ENCODE data around the gene EYS. TPM values are rescaled to one million over a fixed set of nuclear protein-coding genes. Genes with fewer than 3 reads are reported as not detected.

EYS gene
- total and polyA plus RNA-seq, 2 of the 8 experiments (the other 6 are each of a cell fraction or from before 2014, with no cell fraction given), result 0.05 to 0.13 TPM

DNA sequence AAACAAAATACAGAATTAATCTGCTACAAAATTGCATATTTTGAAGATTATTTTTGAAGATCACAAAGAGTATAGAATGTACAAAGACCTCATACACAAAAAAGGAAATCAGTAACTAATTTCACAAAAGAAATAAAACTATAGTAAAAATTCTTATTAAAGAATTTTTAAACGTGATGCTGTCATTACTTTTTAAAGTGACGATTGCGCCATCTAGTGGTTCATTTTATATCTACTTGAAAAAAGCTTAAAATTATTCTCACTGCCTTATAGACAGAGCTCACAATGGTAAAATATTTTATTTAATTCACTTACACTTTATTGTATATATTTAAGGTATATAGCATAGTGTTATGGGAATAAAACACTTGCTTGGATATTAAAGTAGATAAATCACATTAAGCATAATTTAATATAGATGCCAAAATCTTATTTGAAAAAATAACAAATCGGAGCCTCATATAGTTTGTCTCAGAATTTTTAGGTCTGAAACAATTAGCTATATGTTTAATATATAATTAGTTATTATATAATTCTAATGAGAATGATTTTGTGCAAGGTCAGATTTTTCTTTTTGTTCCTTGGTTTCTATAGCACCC lies 1942.6 kb downstream of the EYS start:
- Histone ChIP-seq H3K56ac (replicated peaks; ENCODE audit: insufficient read length, low read depth, low read length) (no peak overlapping the region), H3K4me2 (ENCODE audit: insufficient read depth in 1 of 2, low read depth in 2 of 2, low read length in 2 of 2) (no peak overlapping the region), H3K4me3 (ENCODE audit: extremely low read depth in 1 of 4, insufficient read depth in 2 of 4, low read depth in 3 of 4, low read length in 4 of 4) (no peak overlapping the region), H3K79me1 (ENCODE audit: low read depth, low read length) (no peaks in the 10 kb centered on the region), H4K8ac (ENCODE audit: extremely low read depth, insufficient read depth, low read length) (no peak overlapping the region), H2BK5ac (ENCODE audit: low read depth, low read length) (no peak overlapping the region), H3K18ac (ENCODE audit: extremely low read depth, low read length) (no peak overlapping the region), H3K23ac (ENCODE audit: insufficient read length) (no peak overlapping the region), H3K14ac (ENCODE audit: insufficient read length) (no peak overlapping the region), H3K36me3 (ENCODE audit: control insufficient read depth in 2 of 4, insufficient read depth in 4 of 4, low read length in 3 of 4) (no peaks in the 10 kb centered on the region), H3K9ac (replicated peaks in 1 of 4; ENCODE audit: extremely low read depth in 1 of 4, low read depth in 3 of 4, low read length in 3 of 4) (no peak overlapping the region), H4K91ac (replicated peaks; ENCODE audit: insufficient read length, low read length) (no peak overlapping the region), H3K79me2 (ENCODE audit: control insufficient read depth in 1 of 2, insufficient read depth in 2 of 2, low read length in 2 of 2) (no peaks in the 10 kb centered on the region), H2BK12ac (ENCODE audit: low read depth, low read length) (no peak overlapping the region), H3K9me3 (ENCODE audit: insufficient read depth in 2 of 2, low read depth in 1 of 2, low read length in 1 of 2) (0 out of 4 replicates have a peak, but pooled peaks cover 0 to 2% of the 10 kb centered on the region in 2 experiments), H2BK20ac (ENCODE audit: low read length) (no peak overlapping the region), H3K27me3 (replicated peaks in 1 of 4; ENCODE audit: control insufficient read depth in 3 of 4, extremely low read depth in 1 of 4, insufficient read depth in 3 of 4, low read length in 3 of 4) (no peaks in the 10 kb centered on the region), H2BK15ac (ENCODE audit: low read length) (no peak overlapping the region), H3K23me2 (ENCODE audit: low read depth, low read length) (no peaks in the 10 kb centered on the region), H2AFZ (ENCODE audit: low read length) (no peak overlapping the region), H4K5ac (ENCODE audit: insufficient read length, low read depth, low read length) (no peak overlapping the region), H4K20me1 (replicated peaks in 1 of 2; ENCODE audit: control insufficient read depth in 1 of 2, insufficient read depth in 2 of 2, low read length in 2 of 2) (no peaks in the 10 kb centered on the region), H3K4ac (replicated peaks; ENCODE audit: insufficient read length, low read depth, low read length) (no peak overlapping the region), H2BK120ac (replicated peaks; ENCODE audit: low read depth, low read length) (no peak overlapping the region), H2AK5ac (ENCODE audit: low read depth, low read length) (no peak overlapping the region), H3K27ac (ENCODE audit: low read depth, low read length) (no peak overlapping the region), H3K4me1 (replicated peaks in 1 of 4; ENCODE audit: control insufficient read depth in 3 of 4, insufficient read depth in 4 of 4, low read length in 3 of 4) (no peaks in the 10 kb centered on the region)
- CTCF ChIA-PET (ENCODE audit: partially characterized antibody), result interaction anchor here (0.6 to 1.6 kb wide), 28 partner anchors 9 to 469 kb away, joined by 3 to 12 read pairs (median 3); no protein-coding TSS in a partner anchor
- DNase-seq (ENCODE audit: low read depth in 1 of 2, low spot score in 2 of 2) (no peak), FAIRE-seq (no peak)
- POLR2A ChIA-PET (ENCODE audit: partially characterized antibody), result interaction anchor here (0.6 to 1.0 kb wide), 2 partner anchors 94 to 191 kb away, joined by 3 to 5 read pairs; no protein-coding TSS in a partner anchor
- WGBS, 2 experiments (ENCODE audit: extremely low coverage in 1 of 2, insufficient coverage in 1 of 2, insufficient read length in 1 of 2, insufficient replicate concordance in 2 of 2, low coverage in 1 of 2, low lambda C conversion rate in 2 of 2, missing lambda C conversion rate in 1 of 2), result 24% methylated on average over 4 of the region's 4 CpGs; no CpG with 5 or more reads in 1 of the 2 experiments
- TF ChIP-seq RAD21 (IDR thresholded peaks at IDR 0.05 in 1 of 2, conservative IDR thresholded peaks at IDR 0.05 in 1 of 2; ENCODE audit: low read depth in 2 of 2, low read length in 2 of 2), result peak in 1 of 2 experiments; percentile 50; a peak in 3 of 4 replicates
- TF ChIP-seq ASH2L (IDR thresholded peaks at IDR 0.05; ENCODE audit: low read length), result no peak
- no peak for TF ChIP-seq RBBP5 (IDR thresholded peaks at IDR 0.05; ENCODE audit: borderline replicate concordance, low read depth, low read length)
- TF ChIP-seq TAF7 (optimal IDR thresholded peaks at IDR 0.05; ENCODE audit: borderline replicate concordance, low read depth, low read length), result no peak
- no peak for TF ChIP-seq SP2 (IDR thresholded peaks at IDR 0.05; ENCODE audit: low read length)
- no peak for TF ChIP-seq FOSL1 (IDR thresholded peaks at IDR 0.05; ENCODE audit: insufficient read depth, low read depth, low read length)
- TF ChIP-seq, protein P1, sequence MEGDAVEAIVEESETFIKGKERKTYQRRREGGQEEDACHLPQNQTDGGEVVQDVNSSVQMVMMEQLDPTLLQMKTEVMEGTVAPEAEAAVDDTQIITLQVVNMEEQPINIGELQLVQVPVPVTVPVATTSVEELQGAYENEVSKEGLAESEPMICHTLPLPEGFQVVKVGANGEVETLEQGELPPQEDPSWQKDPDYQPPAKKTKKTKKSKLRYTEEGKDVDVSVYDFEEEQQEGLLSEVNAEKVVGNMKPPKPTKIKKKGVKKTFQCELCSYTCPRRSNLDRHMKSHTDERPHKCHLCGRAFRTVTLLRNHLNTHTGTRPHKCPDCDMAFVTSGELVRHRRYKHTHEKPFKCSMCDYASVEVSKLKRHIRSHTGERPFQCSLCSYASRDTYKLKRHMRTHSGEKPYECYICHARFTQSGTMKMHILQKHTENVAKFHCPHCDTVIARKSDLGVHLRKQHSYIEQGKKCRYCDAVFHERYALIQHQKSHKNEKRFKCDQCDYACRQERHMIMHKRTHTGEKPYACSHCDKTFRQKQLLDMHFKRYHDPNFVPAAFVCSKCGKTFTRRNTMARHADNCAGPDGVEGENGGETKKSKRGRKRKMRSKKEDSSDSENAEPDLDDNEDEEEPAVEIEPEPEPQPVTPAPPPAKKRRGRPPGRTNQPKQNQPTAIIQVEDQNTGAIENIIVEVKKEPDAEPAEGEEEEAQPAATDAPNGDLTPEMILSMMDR (IDR thresholded peaks at IDR 0.05; ENCODE audit: control extremely low read depth in 1 of 3, insufficient read depth in 1 of 3, low read depth in 1 of 3, low read length in 3 of 3), result peak in 1 of 3 experiments; percentile 19; a peak in 1 of 4 replicates
- no peak for TF ChIP-seq SRF (IDR thresholded peaks at IDR 0.05; ENCODE audit: low read depth, low read length)
- TF ChIP-seq JUND (IDR thresholded peaks at IDR 0.05; ENCODE audit: low read length), result no peak
- TF ChIP-seq SAP30 (IDR thresholded peaks at IDR 0.05; ENCODE audit: insufficient read depth, insufficient replicate concordance, low read length), result no peak

All from H1 (cell line).